GM12874 (cell line): ENCODE data around the gene MAPK10.

ENCODE experiments used
- TF ChIP-seq, protein P1 (sequence below): IDR thresholded peaks from 2 replicates; pipeline ENCODE4 v1.5.1; 2011; ENCODE audit warnings: low read depth, mild to moderate bottlenecking, control low read depth, low read length, moderate library complexity; ENCODE audit not compliant: insufficient read depth

The MAPK10 gene

DNA sequence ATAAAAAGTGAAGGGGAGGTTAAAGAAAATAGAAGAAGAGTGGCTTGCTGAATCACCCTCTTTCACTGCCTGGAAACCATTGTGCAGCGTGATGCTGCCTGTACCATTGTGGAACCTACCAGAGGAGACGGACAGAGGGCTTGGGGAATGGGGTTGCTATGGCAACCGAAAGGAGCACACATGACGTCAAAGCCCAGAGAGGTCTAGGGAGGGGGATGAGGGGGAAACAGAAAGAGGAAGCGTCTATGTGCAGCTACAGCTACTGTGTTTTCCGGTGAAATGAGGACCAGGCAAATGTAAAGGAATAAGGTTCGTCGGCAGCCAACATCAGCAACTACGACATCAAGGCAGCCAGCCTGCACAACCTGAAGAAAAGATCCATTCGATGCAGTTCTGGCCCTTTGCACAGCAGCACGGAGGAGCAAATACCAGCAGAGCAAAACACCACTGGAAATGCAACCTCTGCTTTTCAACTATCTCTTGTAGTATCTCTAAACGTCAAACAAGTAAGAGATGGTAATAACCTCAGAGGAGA is at the start of gene MAPK10:
MAPK10 (minus strand) TSS at position 110 of the 535 bp plus-strand sequence.
- TF ChIP-seq, protein P1, sequence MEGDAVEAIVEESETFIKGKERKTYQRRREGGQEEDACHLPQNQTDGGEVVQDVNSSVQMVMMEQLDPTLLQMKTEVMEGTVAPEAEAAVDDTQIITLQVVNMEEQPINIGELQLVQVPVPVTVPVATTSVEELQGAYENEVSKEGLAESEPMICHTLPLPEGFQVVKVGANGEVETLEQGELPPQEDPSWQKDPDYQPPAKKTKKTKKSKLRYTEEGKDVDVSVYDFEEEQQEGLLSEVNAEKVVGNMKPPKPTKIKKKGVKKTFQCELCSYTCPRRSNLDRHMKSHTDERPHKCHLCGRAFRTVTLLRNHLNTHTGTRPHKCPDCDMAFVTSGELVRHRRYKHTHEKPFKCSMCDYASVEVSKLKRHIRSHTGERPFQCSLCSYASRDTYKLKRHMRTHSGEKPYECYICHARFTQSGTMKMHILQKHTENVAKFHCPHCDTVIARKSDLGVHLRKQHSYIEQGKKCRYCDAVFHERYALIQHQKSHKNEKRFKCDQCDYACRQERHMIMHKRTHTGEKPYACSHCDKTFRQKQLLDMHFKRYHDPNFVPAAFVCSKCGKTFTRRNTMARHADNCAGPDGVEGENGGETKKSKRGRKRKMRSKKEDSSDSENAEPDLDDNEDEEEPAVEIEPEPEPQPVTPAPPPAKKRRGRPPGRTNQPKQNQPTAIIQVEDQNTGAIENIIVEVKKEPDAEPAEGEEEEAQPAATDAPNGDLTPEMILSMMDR = no peak

- TF ChIP-seq, protein P1 = no peak
Observed at GRCh38 chr4:86403575-86403974, 43.7 kb upstream of the MAPK10 start.

DNA sequence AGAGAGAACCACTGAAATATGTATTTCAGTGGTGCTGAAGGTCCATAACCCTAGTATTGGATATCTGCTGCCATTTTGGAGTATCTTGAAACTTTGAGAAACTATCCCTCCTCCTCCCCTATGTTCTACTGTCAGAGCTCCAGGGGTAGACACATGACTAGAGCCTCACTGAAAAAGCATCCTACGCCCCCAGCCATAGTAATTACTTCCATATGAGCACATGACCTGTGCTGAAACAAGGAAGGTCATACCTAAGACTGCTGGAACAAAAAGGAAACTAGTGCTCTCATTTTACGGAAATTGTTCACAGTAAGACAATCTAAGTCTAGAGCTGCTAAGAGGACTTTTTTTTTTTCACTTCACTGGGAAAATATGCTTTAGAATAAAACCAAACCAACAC is 42.0 kb upstream of the MAPK10 start:
- TF ChIP-seq, protein P1 = no peak

- TF ChIP-seq, protein P1 = no peak
Observed at GRCh38 chr4:86400216-86400615, 40.4 kb upstream of the MAPK10 start.

GRCh38 chr4:86398187-86398586 is 38.3 kb upstream of the MAPK10 start:
- TF ChIP-seq, protein P1 = no peak

DNA sequence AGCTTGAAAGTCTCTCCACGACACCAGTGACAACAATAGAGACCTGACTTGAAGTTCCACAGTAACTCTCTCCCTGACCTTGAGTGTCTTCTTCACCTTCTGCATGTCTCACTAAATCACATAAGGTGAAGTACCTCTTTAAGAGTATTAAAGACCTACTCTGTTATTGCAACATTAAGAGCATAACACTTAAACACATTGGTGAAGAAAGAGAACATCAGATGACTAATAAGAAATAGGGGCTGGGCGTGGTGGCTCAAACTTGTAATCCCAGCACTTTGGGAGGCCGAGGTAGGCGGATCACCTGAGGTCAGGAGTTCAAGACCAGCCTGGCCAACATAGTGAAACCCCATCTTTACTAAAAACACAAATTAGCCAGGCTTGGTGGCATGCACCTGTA is 33.9 kb upstream of the MAPK10 start:
- TF ChIP-seq, protein P1 = no peak

GRCh38 chr4:86389664-86390063 is 29.8 kb upstream of the MAPK10 start:
- TF ChIP-seq, protein P1 = no peak
